Neural crest cell (in vitro differentiated cells): ENCODE data around the gene ACSL5. TPM values are rescaled to one million over a fixed set of nuclear protein-coding genes. Genes with fewer than 3 reads are reported as not detected.

ENCODE experiments used
- DNase-seq: peaks from one replicate; pipeline ENCODE4 v3.0.0; 2021; ENCODE audit warnings: low read depth, mixed read lengths, low spot score
- H3K27ac Mint-ChIP-seq: one replicate; pipeline ENCODE4 v1.8.0; 2021; ENCODE audit warnings: mild to moderate bottlenecking, mixed read lengths; ENCODE audit not compliant: unreplicated experiment
- H3K27me3 Mint-ChIP-seq: 2 replicates; pipeline ENCODE4 v1.8.0; 2021; ENCODE audit warnings: low read depth, mild to moderate bottlenecking, mixed read lengths
- H3K36me3 Mint-ChIP-seq: 2 replicates; pipeline ENCODE4 v1.8.0; 2021; ENCODE audit warnings: low read depth, mild to moderate bottlenecking, mixed read lengths
- H3K4me1 Mint-ChIP-seq: 2 replicates; pipeline ENCODE4 v1.8.0; 2021; ENCODE audit warnings: mixed read lengths
- H3K4me3 Mint-ChIP-seq: one replicate; pipeline ENCODE4 v1.8.0; 2021; ENCODE audit warnings: mild to moderate bottlenecking, mixed read lengths
- H3K9me3 Mint-ChIP-seq: 2 replicates; pipeline ENCODE4 v1.8.0; 2021; ENCODE audit warnings: mixed read lengths
- total RNA-seq: library from RNA; stranded (reverse); gene quantifications from 2 replicates; pipeline ENCODE4 v1.2.1, GENCODE V29; 2021
- TF ChIP-seq, protein P1 (sequence below): fragments of 200-600 bp; sonication (generic); conservative IDR thresholded peaks from 2 replicates; pipeline ENCODE4 v1.5.0; 2021; ENCODE audit warnings: antibody characterized with exemption, mild to moderate bottlenecking

ACSL5 gene
- total RNA-seq, 1 donor from 2014 or later, result not detected

DNA sequence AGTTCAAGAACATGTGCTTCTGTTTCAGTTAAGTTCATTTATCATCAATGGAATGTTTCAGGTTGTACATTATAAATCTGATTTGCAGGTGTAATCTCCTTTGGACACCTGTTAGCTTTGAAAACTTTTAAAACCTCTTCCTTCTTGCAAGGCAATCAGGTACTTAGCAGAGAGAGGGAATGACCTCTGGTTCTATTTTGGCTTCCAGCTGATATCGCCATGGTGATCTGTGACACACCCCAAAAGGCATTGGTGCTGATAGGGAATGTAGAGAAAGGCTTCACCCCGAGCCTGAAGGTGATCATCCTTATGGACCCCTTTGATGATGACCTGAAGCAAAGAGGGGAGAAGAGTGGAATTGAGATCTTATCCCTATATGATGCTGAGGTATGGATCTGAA, 35.4 kb downstream of the ACSL5 start:
- H3K27ac Mint-ChIP-seq, result no peak overlapping the region
- H3K4me3 Mint-ChIP-seq, result no peak overlapping the region
- TF ChIP-seq, protein P1, sequence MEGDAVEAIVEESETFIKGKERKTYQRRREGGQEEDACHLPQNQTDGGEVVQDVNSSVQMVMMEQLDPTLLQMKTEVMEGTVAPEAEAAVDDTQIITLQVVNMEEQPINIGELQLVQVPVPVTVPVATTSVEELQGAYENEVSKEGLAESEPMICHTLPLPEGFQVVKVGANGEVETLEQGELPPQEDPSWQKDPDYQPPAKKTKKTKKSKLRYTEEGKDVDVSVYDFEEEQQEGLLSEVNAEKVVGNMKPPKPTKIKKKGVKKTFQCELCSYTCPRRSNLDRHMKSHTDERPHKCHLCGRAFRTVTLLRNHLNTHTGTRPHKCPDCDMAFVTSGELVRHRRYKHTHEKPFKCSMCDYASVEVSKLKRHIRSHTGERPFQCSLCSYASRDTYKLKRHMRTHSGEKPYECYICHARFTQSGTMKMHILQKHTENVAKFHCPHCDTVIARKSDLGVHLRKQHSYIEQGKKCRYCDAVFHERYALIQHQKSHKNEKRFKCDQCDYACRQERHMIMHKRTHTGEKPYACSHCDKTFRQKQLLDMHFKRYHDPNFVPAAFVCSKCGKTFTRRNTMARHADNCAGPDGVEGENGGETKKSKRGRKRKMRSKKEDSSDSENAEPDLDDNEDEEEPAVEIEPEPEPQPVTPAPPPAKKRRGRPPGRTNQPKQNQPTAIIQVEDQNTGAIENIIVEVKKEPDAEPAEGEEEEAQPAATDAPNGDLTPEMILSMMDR, result no peak
- H3K4me1 Mint-ChIP-seq, result no peaks in the 10 kb centered on the region
- no peaks in the 10 kb centered on the region for H3K9me3 Mint-ChIP-seq
- no peaks in the 10 kb centered on the region for H3K36me3 Mint-ChIP-seq
- H3K27me3 Mint-ChIP-seq, result peaks cover 8% of the 10 kb centered on the region
- DNase-seq, result no peak

DNA sequence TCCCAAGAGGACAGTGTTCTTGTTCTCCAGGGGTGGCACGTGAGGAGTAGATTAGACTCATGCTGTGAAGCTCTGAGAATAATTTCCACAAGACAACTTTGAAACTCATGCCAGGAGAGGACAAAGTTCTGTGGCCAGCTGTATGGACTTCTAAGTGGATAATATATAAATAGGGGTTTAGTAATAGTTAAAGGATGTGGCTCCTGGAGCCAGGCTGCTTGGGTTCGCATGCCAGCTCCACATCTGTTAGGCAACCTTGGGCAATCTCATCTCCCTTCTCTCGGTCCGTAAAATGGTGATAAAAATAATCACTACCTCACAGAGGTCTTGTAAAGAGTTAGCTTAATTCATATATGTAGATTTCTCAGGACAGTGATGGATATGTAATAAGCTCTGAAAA, 35.8 kb downstream of the ACSL5 start:
- Mint-ChIP-seq H3K9me3 (no peaks in the 10 kb centered on the region), H3K27me3 (peaks cover 8% of the 10 kb centered on the region)

DNA sequence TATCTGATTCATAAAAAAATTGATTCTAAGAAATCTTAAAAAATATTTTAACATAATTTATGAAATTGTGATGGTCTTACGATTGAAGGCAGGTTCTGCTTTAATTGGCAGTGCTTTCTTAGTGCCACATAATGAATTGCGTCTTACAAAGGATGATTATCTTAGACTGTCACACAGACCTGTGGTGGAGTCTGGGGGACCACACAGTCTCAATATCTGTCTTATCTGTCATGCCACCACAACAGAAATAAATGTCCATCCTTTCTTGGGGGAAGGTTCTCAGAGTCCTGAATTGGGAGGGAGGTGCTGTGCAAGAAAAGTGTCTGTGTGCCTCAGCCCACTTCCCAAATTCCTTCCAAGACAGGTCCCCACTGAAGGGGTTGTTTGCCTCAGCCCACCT, 38.8 kb downstream of the ACSL5 start:
- no peak overlapping the region for H3K27ac Mint-ChIP-seq
- H3K27me3 Mint-ChIP-seq, result peaks cover 8% of the 10 kb centered on the region
- no peaks in the 10 kb centered on the region for H3K4me1 Mint-ChIP-seq
- TF ChIP-seq, protein P1, result no peak
- no peak for DNase-seq
- H3K9me3 Mint-ChIP-seq, result peaks cover 2% of the 10 kb centered on the region
- H3K4me3 Mint-ChIP-seq, result no peak overlapping the region
- H3K36me3 Mint-ChIP-seq, result no peaks in the 10 kb centered on the region

More for the DNA sequence above, 35.8 kb downstream of the ACSL5 start:
- TF ChIP-seq, protein P1, result no peak
- H3K36me3 Mint-ChIP-seq, result no peaks in the 10 kb centered on the region
- DNase-seq, result no peak
- H3K27ac Mint-ChIP-seq, result no peak overlapping the region
- H3K4me3 Mint-ChIP-seq, result no peak overlapping the region
- H3K4me1 Mint-ChIP-seq, result no peaks in the 10 kb centered on the region

DNA sequence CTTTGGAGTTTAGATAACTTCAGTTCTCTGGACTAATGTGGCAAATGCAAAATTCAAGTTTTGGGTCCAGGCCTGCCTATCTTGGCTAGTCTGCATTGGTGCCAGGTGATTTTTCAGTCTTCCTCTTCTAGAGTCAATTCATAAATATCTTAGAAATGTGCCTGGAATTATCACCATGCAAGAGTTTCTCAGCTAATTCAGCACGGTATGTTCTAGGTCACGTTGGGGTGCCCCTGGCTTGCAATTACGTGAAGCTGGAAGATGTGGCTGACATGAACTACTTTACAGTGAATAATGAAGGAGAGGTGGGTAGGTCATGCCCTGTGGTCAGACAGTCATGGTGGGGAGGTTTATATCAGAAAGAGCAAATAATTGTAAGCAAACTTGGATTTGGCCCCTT, 47.8 kb downstream of the ACSL5 start:
- Mint-ChIP-seq H3K27me3 (no peaks in the 10 kb centered on the region), H3K4me3 (no peak overlapping the region), H3K27ac (no peak overlapping the region), H3K36me3 (no peaks in the 10 kb centered on the region), H3K4me1 (no peaks in the 10 kb centered on the region), H3K9me3 (no peaks in the 10 kb centered on the region)
- TF ChIP-seq, protein P1, result no peak
- no peak for DNase-seq

DNA sequence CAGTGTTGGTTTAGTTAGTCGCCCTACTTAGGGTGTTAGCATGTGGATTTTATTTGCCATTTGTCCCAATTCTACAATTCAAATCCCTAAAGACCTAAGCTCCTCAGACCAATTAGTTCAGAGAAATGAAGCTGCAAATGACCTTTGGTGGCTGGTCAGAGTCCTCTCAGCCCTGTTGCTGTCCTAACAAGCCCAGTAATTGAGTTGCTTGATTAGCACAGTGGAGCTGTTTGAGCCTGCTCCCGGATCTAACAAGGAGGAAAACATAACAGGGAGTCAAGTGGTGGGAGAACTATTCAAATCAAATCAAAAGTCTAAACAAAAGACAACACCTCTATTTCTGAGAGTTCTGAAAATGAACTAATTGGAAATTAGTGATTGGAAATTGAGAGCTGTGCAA, 50.7 kb downstream of the ACSL5 start:
- no peaks in the 10 kb centered on the region for H3K4me1 Mint-ChIP-seq
- no peaks in the 10 kb centered on the region for H3K27me3 Mint-ChIP-seq
- TF ChIP-seq, protein P1, result no peak
- H3K36me3 Mint-ChIP-seq, result peaks cover 2% of the 10 kb centered on the region
- no peak overlapping the region for H3K27ac Mint-ChIP-seq
- no peak overlapping the region for H3K4me3 Mint-ChIP-seq
- DNase-seq, result no peak
- H3K9me3 Mint-ChIP-seq, result no peaks in the 10 kb centered on the region

DNA sequence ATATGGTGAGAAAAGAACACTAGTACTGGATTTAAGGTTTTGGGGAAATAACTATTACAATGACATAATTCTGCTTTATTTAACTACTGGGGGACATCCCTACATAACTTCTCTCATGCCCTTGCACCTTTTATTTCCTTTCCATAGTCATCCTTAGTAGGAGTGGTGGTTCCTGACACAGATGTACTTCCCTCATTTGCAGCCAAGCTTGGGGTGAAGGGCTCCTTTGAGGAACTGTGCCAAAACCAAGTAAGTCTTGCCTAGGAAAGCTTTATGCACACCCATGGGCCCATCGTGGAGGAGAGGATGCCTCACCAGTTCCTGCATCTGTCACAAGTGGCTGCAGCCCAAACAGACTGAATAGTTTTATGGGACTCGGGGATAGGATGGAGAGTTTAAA, 52.2 kb downstream of the ACSL5 start:
- TF ChIP-seq, protein P1, result no peak
- Mint-ChIP-seq H3K9me3 (no peaks in the 10 kb centered on the region), H3K27ac (no peak overlapping the region), H3K4me1 (no peaks in the 10 kb centered on the region), H3K36me3 (peaks cover 2% of the 10 kb centered on the region), H3K4me3 (no peak overlapping the region), H3K27me3 (no peaks in the 10 kb centered on the region)
- no peak for DNase-seq
